Stimulated activated CD4-positive, alpha-beta T cell treated with anti-CD3 and anti-CD28 coated beads, TNF-alpha, amount 100 ng/mL, for 24 hours (primary cell): ENCODE data around the gene VWCE.
"Not testable (repeated sequence)": the region's sequence is repeated elsewhere in the genome, so short reads cannot be mapped to it uniquely, and the experiment has no call there.

Source experiments
- DNase-seq, 3 experiments: peaks; one replicate each; pipeline ENCODE4 v3.0.0-alpha.2; 2020; ENCODE audit warnings: low read depth in 3 of 3

VWCE gene

GRCh38 chr11:61254403-61255025 is 40.6 kb downstream of the VWCE start:
- peak; percentile 29 to 63 (median 43) for DNase-seq

GRCh38 chr11:61252332-61252731 is 42.8 kb downstream of the VWCE start:
- DNase-seq: not testable (repeated sequence)

- not testable (repeated sequence) for DNase-seq
Observed at GRCh38 chr11:61250796-61251765, 44.0 kb downstream of the VWCE start.

GRCh38 chr11:61249201-61249600 is 45.9 kb downstream of the VWCE start:
- not testable (repeated sequence) for DNase-seq

GRCh38 chr11:61248071-61248470 is 47.0 kb downstream of the VWCE start:
- not testable (repeated sequence) for DNase-seq

GRCh38 chr11:61245284-61245964 is 49.7 kb downstream of the VWCE start:
- DNase-seq: not testable (repeated sequence)

GRCh38 chr11:61241526-61241925 is 53.6 kb downstream of the VWCE start:
- DNase-seq: not testable (repeated sequence)

- not testable (repeated sequence) for DNase-seq
Observed at GRCh38 chr11:61240875-61241274, 54.2 kb downstream of the VWCE start, which contains the start of gene PGA5. Gene PGA5 (plus strand): TSS chr11:61241175. CDS start chr11:61241227, 52 bp downstream.

- not testable (repeated sequence) for DNase-seq
Observed at GRCh38 chr11:61240288-61240687, 54.8 kb downstream of the VWCE start.

- not testable (repeated sequence) for DNase-seq
Observed at GRCh38 chr11:61237130-61237529, 58.0 kb downstream of the VWCE start.

- not testable (repeated sequence) for DNase-seq
Observed at GRCh38 chr11:61232548-61233145, 62.5 kb downstream of the VWCE start.

GRCh38 chr11:61231585-61231984 is 63.5 kb downstream of the VWCE start:
- not testable (repeated sequence) for DNase-seq

GRCh38 chr11:61231033-61231432 is 64.1 kb downstream of the VWCE start:
- DNase-seq: not testable (repeated sequence)

- not testable (repeated sequence) for DNase-seq
Observed at GRCh38 chr11:61229458-61229857, 65.7 kb downstream of the VWCE start.

GRCh38 chr11:61226457-61227137 is 68.5 kb downstream of the VWCE start:
- not testable (repeated sequence) for DNase-seq

GRCh38 chr11:61222692-61223091 is 72.4 kb downstream of the VWCE start:
- not testable (repeated sequence) for DNase-seq

- DNase-seq: not testable (repeated sequence)
Observed at GRCh38 chr11:61222047-61222446, 73.1 kb downstream of the VWCE start, which contains the start of gene PGA4. Gene PGA4 (plus strand): TSS chr11:61222347. CDS start chr11:61222401, 54 bp downstream.

- not testable (repeated sequence) for DNase-seq
Observed at GRCh38 chr11:61219016-61219415, 76.1 kb downstream of the VWCE start.

GRCh38 chr11:61218306-61218705 is 76.8 kb downstream of the VWCE start:
- not testable (repeated sequence) for DNase-seq

GRCh38 chr11:61213711-61214324 is 81.3 kb downstream of the VWCE start:
- DNase-seq: not testable (repeated sequence)
